ENCODE results near the gene GDE1. TPM values are rescaled to one million over a fixed set of nuclear protein-coding genes. Genes with fewer than 3 reads are reported as not detected.

Gene GDE1
- total RNA-seq, 1 experiment from 2014 or later: 48.6 TPM

GRCh38 chr16:19560078-19560477 is 38.2 kb upstream of the GDE1 start:
- Mint-ChIP-seq H3K9me3 (peaks cover 6 to 12% of the 10 kb centered on the region in 2 experiments), H3K36me3 (ENCODE audit: insufficient read depth in 1 of 3, low read depth in 3 of 3) (peaks cover 11 to 33% (median 13%) of the 10 kb centered on the region in 3 experiments; a peak in 6 of 7 replicates), H3K4me1 (peaks cover 11 to 17% of the 10 kb centered on the region in 2 experiments), H3K27ac (no peak overlapping the region), H3K27me3 (ENCODE audit: low read depth) (no peaks in the 10 kb centered on the region), H3K4me3 (no peak overlapping the region)
- DNase-seq: no peak
- Histone ChIP-seq H4K91ac (ENCODE audit: insufficient read length, low read depth, low read length) (no peak overlapping the region), H3K79me2 (ENCODE audit: insufficient read depth, low read length) (no peaks in the 10 kb centered on the region), H2BK12ac (ENCODE audit: insufficient read length, low read depth, low read length) (no peak overlapping the region), H3K4ac (ENCODE audit: low read depth, low read length) (no peak overlapping the region), H3K56ac (ENCODE audit: insufficient read length, low read depth, low read length) (no peak overlapping the region), H4K20me1 (ENCODE audit: control insufficient read depth, insufficient read depth, insufficient read length) (no peaks in the 10 kb centered on the region), H3K23ac (ENCODE audit: insufficient read length, low read depth, low read length) (no peak overlapping the region), H2AFZ (ENCODE audit: low read length) (no peak overlapping the region), H3K27me3 (ENCODE audit: insufficient read depth, low read length) (no peaks in the 10 kb centered on the region), H2BK20ac (ENCODE audit: low read depth, low read length, poor library complexity, severe bottlenecking) (no peak overlapping the region), H4K8ac (replicated peaks; ENCODE audit: insufficient read length, low read depth, low read length) (no peak overlapping the region), H2BK120ac (ENCODE audit: low read depth, low read length, poor library complexity, severe bottlenecking) (no peak overlapping the region), H3K4me2 (ENCODE audit: insufficient read depth, insufficient read length, low read length) (no peak overlapping the region), H3K9ac (ENCODE audit: extremely low read depth, insufficient read length, low read length) (no peak overlapping the region), H3T11ph (ENCODE audit: low read length) (no peak overlapping the region), H3K27ac (ENCODE audit: insufficient read length, low read depth, low read length) (no peak overlapping the region), H3K79me1 (ENCODE audit: insufficient read depth, low read depth, low read length, poor library complexity, severe bottlenecking) (peaks cover 6% of the 10 kb centered on the region), H3K18ac (ENCODE audit: insufficient read length, low read depth, low read length) (no peak overlapping the region), H3K4me1 (ENCODE audit: insufficient read depth, low read length) (no peaks in the 10 kb centered on the region), H2BK15ac (ENCODE audit: low read depth, low read length) (no peak overlapping the region), H3K9me3 (ENCODE audit: control insufficient read depth, low read depth, low read length) (no peaks in the 10 kb centered on the region), H4K5ac (ENCODE audit: insufficient read length, low read depth, low read length) (no peak overlapping the region), H3K23me2 (ENCODE audit: insufficient read length, low read depth, low read length, poor library complexity, severe bottlenecking) (no peaks in the 10 kb centered on the region), H3K14ac (ENCODE audit: insufficient read depth, low read length) (no peak overlapping the region), H2BK5ac (ENCODE audit: insufficient read length, low read length) (no peak overlapping the region), H2AK5ac (ENCODE audit: insufficient read length, low read length) (no peak overlapping the region)
- WGBS (ENCODE audit: extremely low coverage, insufficient read length, low lambda C conversion rate): no CpG with 5 or more reads among the region's 4 CpGs
- no peak for TF ChIP-seq CTCF (conservative IDR thresholded peaks at IDR 0.05)
